PFSK-1 (cell line): ENCODE measurements around the gene ATG2B.

Experiments used
- FOXP2 ChIP-seq: optimal IDR thresholded peaks from 2 replicates; pipeline ENCODE3; 2011; ENCODE audit warnings: borderline replicate concordance, control low read depth, inconsistent platforms; ENCODE audit not compliant: insufficient read depth; ENCODE audit errors: extremely low read length, extremely low read depth
- POLR2AphosphoS5 ChIP-seq: IDR thresholded peaks from 2 replicates; pipeline ENCODE4 v1.6.1; 2012; ENCODE audit warnings: low read depth, mild to moderate bottlenecking, control low read depth, low read length, moderate library complexity
- REST ChIP-seq, 2 experiments: IDR thresholded peaks; 2 replicates each; pipeline versions ENCODE4 v1.6.1 to v1.8.0; 2011 to 2012; ENCODE audit warnings: low read depth in 2 of 2, low read length in 2 of 2, control low read depth in 1 of 2, inconsistent platforms in 1 of 2, mild to moderate bottlenecking in 1 of 2, moderate library complexity in 1 of 2; ENCODE audit not compliant: insufficient read depth in 1 of 2
- SIN3A ChIP-seq: IDR thresholded peaks from 2 replicates; pipeline ENCODE4 v1.6.1; 2012; ENCODE audit warnings: mild to moderate bottlenecking, low read length, moderate library complexity, borderline replicate concordance; ENCODE audit not compliant: insufficient read depth
- TAF1 ChIP-seq: IDR thresholded peaks from 2 replicates; pipeline ENCODE4 v1.6.1; 2012; ENCODE audit warnings: low read length, control low read depth, borderline replicate concordance; ENCODE audit not compliant: insufficient read depth

The ATG2B gene

GRCh38 chr14:96285667-96286066 lies 77.5 kb downstream of the ATG2B start:
- TF ChIP-seq POLR2AphosphoS5 = no peak

- TF ChIP-seq SIN3A (no peak), FOXP2 (no peak), REST (IDR thresholded peaks at IDR 0.05; ENCODE audit: insufficient read depth in 1 of 2, low read depth in 2 of 2, low read length in 2 of 2) (no peak), TAF1 (no peak), POLR2AphosphoS5 (no peak)
These were observed 78.7 kb downstream of the ATG2B start for GRCh38 chr14:96284430-96284829.

GRCh38 chr14:96284008-96284407 lies 79.1 kb downstream of the ATG2B start:
- TF ChIP-seq FOXP2 (no peak), REST (IDR thresholded peaks at IDR 0.05; ENCODE audit: insufficient read depth in 1 of 2, low read depth in 2 of 2, low read length in 2 of 2) (no peak), SIN3A (no peak), POLR2AphosphoS5 (no peak), TAF1 (no peak)

GRCh38 chr14:96281486-96281885 lies 81.7 kb downstream of the ATG2B start:
- TF ChIP-seq SIN3A (no peak), POLR2AphosphoS5 (no peak), TAF1 (no peak), REST (IDR thresholded peaks at IDR 0.05; ENCODE audit: insufficient read depth in 1 of 2, low read depth in 2 of 2, low read length in 2 of 2) (no peak), FOXP2 (no peak)

GRCh38 chr14:96280104-96280503 lies 83.0 kb downstream of the ATG2B start:
- no peak for TF ChIP-seq FOXP2
- TF ChIP-seq REST (IDR thresholded peaks at IDR 0.05; ENCODE audit: insufficient read depth in 1 of 2, low read depth in 2 of 2, low read length in 2 of 2) = no peak
- TF ChIP-seq POLR2AphosphoS5 = no peak
- no peak for TF ChIP-seq SIN3A
- TF ChIP-seq TAF1 = no peak

GRCh38 chr14:96279564-96279963 lies 83.6 kb downstream of the ATG2B start:
- TF ChIP-seq TAF1 (no peak), FOXP2 (no peak), SIN3A (no peak), POLR2AphosphoS5 (no peak), REST (IDR thresholded peaks at IDR 0.05; ENCODE audit: insufficient read depth in 1 of 2, low read depth in 2 of 2, low read length in 2 of 2) (no peak)
